ENCODE results near the gene GRPEL1.

GRPEL1 gene

DNA sequence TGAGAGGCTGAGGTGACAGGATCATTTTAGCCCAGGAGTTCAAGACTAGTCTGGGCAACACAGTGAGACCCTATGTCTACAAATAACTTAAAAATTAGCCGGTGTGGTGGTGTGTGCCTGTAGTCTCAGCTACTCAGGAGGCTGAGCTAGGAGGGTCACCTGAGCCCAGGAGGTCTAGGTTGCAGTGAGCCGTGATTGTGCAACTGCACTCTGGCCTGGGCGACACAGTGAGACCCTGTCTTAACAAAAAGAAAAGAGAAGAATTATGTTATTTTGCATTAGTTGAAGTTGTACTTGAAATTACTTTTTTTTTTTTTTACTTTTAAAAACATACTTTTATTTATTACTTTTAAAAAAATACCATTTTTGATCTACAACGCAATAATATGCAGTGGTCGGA lies 46.5 kb downstream of the GRPEL1 start:
- DNase-seq = no peak

- no peak for DNase-seq
Observed at GRCh38 chr4:7020856-7021255, 47.0 kb downstream of the GRPEL1 start.

DNA sequence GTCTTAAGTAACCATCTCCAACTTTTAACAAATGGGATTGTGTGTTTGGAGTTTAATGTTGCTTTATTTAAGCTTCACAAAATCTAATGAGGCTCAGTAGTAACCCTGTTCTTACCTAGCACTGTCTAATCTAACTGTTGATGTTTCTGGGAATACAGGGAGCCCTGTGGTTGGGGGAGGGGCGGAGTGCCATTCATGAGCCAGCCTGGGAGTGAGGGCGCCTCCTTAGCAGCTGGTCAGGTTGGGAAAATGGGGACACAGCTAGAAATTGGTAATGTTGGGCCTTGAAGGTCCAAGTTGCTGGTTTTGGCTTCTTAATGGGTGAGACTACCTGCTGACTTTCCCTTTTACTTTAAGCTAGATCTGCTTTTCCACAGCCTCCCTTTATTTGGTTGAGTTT lies 47.6 kb downstream of the GRPEL1 start:
- no peak for DNase-seq

DNA sequence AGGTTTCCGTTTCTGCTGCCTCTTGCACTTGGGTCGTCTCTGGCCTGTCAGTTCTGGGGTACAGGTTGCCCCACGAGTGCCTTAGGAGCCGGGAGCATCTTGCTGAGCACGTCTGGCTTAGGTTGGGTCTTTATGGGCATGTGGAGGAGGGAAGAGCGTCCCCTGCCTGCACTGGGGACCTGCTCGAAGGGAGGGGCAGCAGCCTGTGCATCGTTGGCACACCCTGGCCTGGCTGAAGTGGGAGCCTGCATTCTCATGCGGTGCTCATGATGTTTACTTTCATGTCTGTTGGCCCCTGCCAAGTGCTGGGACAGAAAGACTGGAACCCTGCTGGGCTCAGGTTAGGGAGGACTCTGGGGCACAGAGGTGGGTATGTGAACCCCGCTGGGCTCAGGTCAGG lies 48.5 kb downstream of the GRPEL1 start:
- no peak for DNase-seq

DNA sequence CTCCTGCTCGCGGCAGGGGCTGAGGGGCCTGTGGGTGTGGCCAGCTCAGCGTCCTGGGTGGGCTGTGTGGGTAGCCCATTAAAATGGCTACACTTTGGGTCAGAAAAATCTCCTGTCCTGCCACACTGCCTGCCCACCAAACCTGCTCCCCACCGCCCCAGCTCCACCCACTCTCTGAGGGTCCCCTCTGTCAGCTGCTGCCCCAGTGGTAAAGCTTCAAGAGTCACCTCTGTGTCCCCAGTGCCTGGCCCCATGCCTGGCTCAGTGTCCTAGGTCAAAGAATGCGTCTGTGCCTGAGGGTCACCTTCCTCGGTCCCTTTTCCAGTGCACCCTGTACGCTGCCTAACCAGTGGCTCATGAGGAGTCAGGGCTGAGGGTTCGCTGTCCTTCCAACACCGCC lies 49.6 kb downstream of the GRPEL1 start:
- no peak for DNase-seq

DNA sequence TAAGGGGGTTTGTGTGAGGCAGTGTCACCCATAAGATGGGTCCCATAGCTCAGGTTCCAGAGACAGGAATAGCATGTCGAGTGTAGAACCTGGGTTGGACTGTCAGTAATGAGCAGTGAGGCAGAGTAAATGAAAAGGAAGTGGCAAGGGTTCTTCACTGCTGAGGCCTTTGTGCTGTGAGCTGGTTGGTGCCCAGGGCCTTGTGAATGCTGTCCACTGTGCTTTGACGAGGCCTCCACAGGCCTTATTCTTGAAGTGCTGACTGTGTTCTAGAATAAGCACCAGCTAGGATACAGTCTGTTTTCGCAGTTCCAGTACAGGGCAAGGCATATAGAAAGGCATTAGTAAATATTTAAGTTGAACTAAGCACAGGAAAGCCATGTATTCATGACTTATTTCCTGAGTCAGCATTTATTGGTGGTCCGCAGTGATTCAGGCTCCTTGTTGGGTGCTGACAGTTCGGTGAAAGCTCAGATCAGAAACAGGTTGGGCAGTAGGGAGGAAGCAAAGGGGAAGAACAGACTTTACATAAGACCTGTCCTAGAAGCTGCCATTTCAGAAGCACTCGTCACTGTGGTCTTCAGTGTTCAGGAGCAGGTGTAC lies 50.3 kb downstream of the GRPEL1 start:
- peak in 3 of 14 donors; percentile 9 to 19 (median 9) for DNase-seq

GRCh38 chr4:7016512-7016911 lies 51.4 kb downstream of the GRPEL1 start:
- no peak for DNase-seq

DNA sequence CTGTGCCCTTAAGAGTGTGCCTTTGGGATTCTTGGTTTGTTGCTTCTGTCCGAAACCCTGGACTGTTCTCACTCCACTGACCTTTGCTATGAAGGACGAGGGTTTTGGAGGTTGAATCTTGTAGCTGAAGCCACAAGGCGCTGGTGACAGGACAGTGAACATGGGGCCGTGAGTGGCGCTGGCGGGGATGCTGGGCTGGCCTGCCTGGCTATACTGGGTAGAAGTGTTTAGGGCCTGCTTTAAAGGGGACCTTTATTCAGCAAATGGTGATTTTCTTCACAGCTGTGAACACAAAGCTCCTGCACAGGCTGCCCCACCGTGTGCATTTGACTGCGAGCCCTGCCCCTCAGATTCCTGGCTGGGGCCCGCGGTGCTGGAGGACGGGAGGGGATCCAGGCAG lies 51.8 kb downstream of the GRPEL1 start:
- DNase-seq = no peak

- no peak for DNase-seq
Observed at GRCh38 chr4:7015383-7016035, 52.4 kb downstream of the GRPEL1 start.

DNA sequence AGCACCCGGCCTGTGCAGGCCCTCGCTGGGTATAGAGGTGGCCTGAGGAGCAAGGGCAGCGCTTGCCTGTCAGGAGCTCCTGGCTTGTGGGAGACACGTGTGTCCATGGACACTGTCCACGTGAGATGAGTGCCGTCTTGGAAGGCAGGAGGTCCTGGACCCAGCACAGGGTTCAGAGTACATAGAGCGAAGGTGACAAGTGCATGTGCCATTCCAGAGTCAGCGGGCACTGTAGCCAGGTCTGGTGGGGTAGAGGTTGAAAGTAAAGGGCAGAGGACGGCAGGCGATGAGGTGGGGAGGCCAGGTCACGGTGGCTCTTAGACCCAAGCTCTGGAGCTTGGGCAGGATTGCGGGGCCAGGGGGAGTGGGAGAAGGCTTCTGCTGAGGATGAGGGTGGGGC lies 53.0 kb downstream of the GRPEL1 start:
- DNase-seq = no peak

DNA sequence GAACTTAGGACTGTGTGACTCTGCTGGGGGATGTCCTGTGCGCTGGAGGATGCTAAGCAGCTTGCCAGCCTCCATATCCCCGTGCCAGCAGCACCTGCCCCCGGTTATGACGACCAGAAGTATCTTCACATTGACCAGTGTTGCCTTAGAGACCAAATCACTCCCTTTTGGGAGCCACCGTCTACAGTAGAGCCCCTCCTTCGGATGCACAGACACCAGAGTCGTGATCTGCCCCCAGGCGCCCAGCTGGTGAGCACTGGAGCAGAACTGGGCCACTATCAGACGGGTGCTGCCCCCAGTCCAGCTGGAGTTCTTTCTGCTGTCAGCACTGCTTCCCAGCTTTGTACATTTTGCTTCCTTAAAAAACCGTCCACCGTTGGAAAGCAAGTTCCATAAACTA lies 54.7 kb downstream of the GRPEL1 start:
- no peak for DNase-seq

GRCh38 chr4:7009564-7009963 lies 58.3 kb downstream of the GRPEL1 start:
- DNase-seq = no peak
